DOHH2 (cell line): ENCODE data around the gene ZNF800.

ENCODE experiments used
- CTCF ChIP-seq: fragments of 200-600 bp; sonication (generic); IDR thresholded peaks from one replicate; pipeline ENCODE4 v1.5.1; 2014; ENCODE audit warnings: antibody characterized with exemption, mild to moderate bottlenecking, low read depth, low read length; ENCODE audit not compliant: poor library complexity, severe bottlenecking
- EZH2phosphoT487 ChIP-seq: fragments of 200-600 bp; sonication (generic); IDR thresholded peaks from 2 replicates; pipeline ENCODE4 v1.6.1; 2017; ENCODE audit warnings: borderline replicate concordance, mild to moderate bottlenecking, antibody characterized with exemption, low read length, moderate library complexity, mixed read lengths

- TF ChIP-seq EZH2phosphoT487 = no peak
- TF ChIP-seq CTCF = no peak
These were observed 30.8 kb downstream of the ZNF800 start for GRCh38 chr7:127361736-127362135.
